OCI-LY3 (cell line): ENCODE results near the gene RNF187.

Experiments used
- H2AFZ ChIP-seq: fragments of 200-600, 300-600 bp; shearing (Covaris generic); 2 replicates; pipeline ENCODE4 v1.6.0; 2014; ENCODE audit warnings: antibody characterized with exemption, low read depth, low read length
- H3K27ac ChIP-seq: fragments of 200-600, 300-600 bp; sonication (generic); 2 replicates; pipeline ENCODE4 v1.5.1; 2014; ENCODE audit warnings: mild to moderate bottlenecking, low read length, moderate library complexity, mixed read lengths
- H3K27me3 ChIP-seq: fragments of 200-600, 300-600 bp; sonication (generic); 2 replicates; pipeline ENCODE4 v1.6.1; 2014; ENCODE audit warnings: low read depth, low read length, mixed read lengths
- H3K36me3 ChIP-seq: fragments of 200-600, 300-600 bp; sonication (generic); replicated peaks from 2 replicates; pipeline ENCODE3; 2014; ENCODE audit warnings: low read depth, low read length, mixed read lengths
- H3K4me1 ChIP-seq: fragments of 300-600, 200-600 bp; sonication (generic); 2 replicates; pipeline ENCODE4 v1.6.1; 2014; ENCODE audit warnings: low read length, mixed read lengths
- H3K4me2 ChIP-seq: fragments of 200-600, 300-600 bp; sonication (generic); 2 replicates; pipeline ENCODE4 v1.6.1; 2014; ENCODE audit warnings: low read length, mixed read lengths
- H3K4me3 ChIP-seq: fragments of 300-600, 200-600 bp; sonication (generic); 2 replicates; pipeline ENCODE4 v1.5.1; 2014; ENCODE audit warnings: antibody characterized with exemption, mild to moderate bottlenecking, low read length, moderate library complexity
- H3K79me2 ChIP-seq: fragments of 300-600, 200-600 bp; shearing (Covaris generic); 2 replicates; pipeline ENCODE4 v1.6.1; 2014; ENCODE audit warnings: mild to moderate bottlenecking, low read length, mixed read lengths
- H3K9ac ChIP-seq: fragments of 300-600, 200-600 bp; shearing (Covaris generic); 2 replicates; pipeline ENCODE4 v1.6.0; 2014; ENCODE audit warnings: mild to moderate bottlenecking, low read length, moderate library complexity
- H3K9me3 ChIP-seq: fragments of 200-600, 300-600 bp; shearing (Covaris generic); 2 replicates; pipeline ENCODE4 v1.6.1; 2014; ENCODE audit warnings: low read length, mixed read lengths; ENCODE audit not compliant: insufficient read depth
- H4K20me1 ChIP-seq: fragments of 200-600, 300-600 bp; sonication (generic); 2 replicates; pipeline ENCODE4 v1.6.1; 2016; ENCODE audit warnings: low read length, mixed read lengths; ENCODE audit not compliant: insufficient read depth
- CTCF ChIP-seq: fragments of 200-600, 300-600 bp; sonication (generic); IDR thresholded peaks from 2 replicates; pipeline ENCODE4 v1.5.1; 2014; ENCODE audit warnings: antibody characterized with exemption, low read length, low read depth
- EZH2phosphoT487 ChIP-seq: fragments of 200-600 bp; shearing (Covaris generic); IDR thresholded peaks from 2 replicates; pipeline ENCODE4 v1.6.1; 2018; ENCODE audit warnings: antibody characterized with exemption, mixed run types, low read depth

The RNF187 gene

GRCh38 chr1:228541725-228542124 is 54.5 kb downstream of the RNF187 start:
- Histone ChIP-seq H3K27ac (no peak overlapping the region), H3K9ac (no peak overlapping the region), H4K20me1 (no peaks in the 10 kb centered on the region), H3K27me3 (no peaks in the 10 kb centered on the region), H3K36me3 (no peaks in the 10 kb centered on the region), H3K4me2 (no peak overlapping the region), H3K4me1 (no peaks in the 10 kb centered on the region), H3K79me2 (no peaks in the 10 kb centered on the region), H3K9me3 (no peaks in the 10 kb centered on the region), H3K4me3 (no peak overlapping the region), H2AFZ (no peak overlapping the region)
- TF ChIP-seq CTCF (no peak), EZH2phosphoT487 (no peak)

GRCh38 chr1:228542376-228542775 is 55.2 kb downstream of the RNF187 start:
- Histone ChIP-seq H3K27ac (no peak overlapping the region), H3K79me2 (no peaks in the 10 kb centered on the region), H3K4me1 (no peaks in the 10 kb centered on the region), H3K36me3 (no peaks in the 10 kb centered on the region), H3K4me2 (no peak overlapping the region), H3K27me3 (no peaks in the 10 kb centered on the region), H4K20me1 (no peaks in the 10 kb centered on the region), H2AFZ (no peak overlapping the region), H3K4me3 (no peak overlapping the region), H3K9me3 (no peaks in the 10 kb centered on the region), H3K9ac (no peak overlapping the region)
- TF ChIP-seq CTCF (no peak), EZH2phosphoT487 (no peak)

- Histone ChIP-seq H3K36me3 (no peaks in the 10 kb centered on the region), H3K4me2 (no peak overlapping the region), H3K9ac (no peak overlapping the region), H3K27ac (no peak overlapping the region), H4K20me1 (no peaks in the 10 kb centered on the region), H2AFZ (no peak overlapping the region), H3K79me2 (no peaks in the 10 kb centered on the region), H3K4me3 (no peak overlapping the region), H3K9me3 (no peaks in the 10 kb centered on the region), H3K4me1 (no peaks in the 10 kb centered on the region), H3K27me3 (no peaks in the 10 kb centered on the region)
- no peak for TF ChIP-seq CTCF
- TF ChIP-seq EZH2phosphoT487, result no peak
These were observed 55.8 kb downstream of the RNF187 start for GRCh38 chr1:228542981-228543380.

- no peak overlapping the region for H3K4me3 ChIP-seq
- H2AFZ ChIP-seq, result no peak overlapping the region
- no peak overlapping the region for H3K4me2 ChIP-seq
- H3K4me1 ChIP-seq, result no peaks in the 10 kb centered on the region
- H3K9me3 ChIP-seq, result no peaks in the 10 kb centered on the region
- no peak overlapping the region for H3K9ac ChIP-seq
- H3K27ac ChIP-seq, result no peak overlapping the region
- H3K79me2 ChIP-seq, result no peaks in the 10 kb centered on the region
- no peaks in the 10 kb centered on the region for H3K36me3 ChIP-seq
- no peaks in the 10 kb centered on the region for H4K20me1 ChIP-seq
- TF ChIP-seq CTCF (no peak), EZH2phosphoT487 (no peak)
- H3K27me3 ChIP-seq, result no peaks in the 10 kb centered on the region
These were observed 56.2 kb downstream of the RNF187 start for GRCh38 chr1:228543396-228543795.
